GM12874 (cell line): Measurements from ENCODE around the gene ATP10B.

Experiments
- CTCF ChIP-seq: IDR thresholded peaks from 2 replicates; pipeline ENCODE4 v1.5.1; 2011; ENCODE audit warnings: low read depth, mild to moderate bottlenecking, control low read depth, low read length, moderate library complexity; ENCODE audit not compliant: insufficient read depth

Gene ATP10B

GRCh38 chr5:160543395-160543794 is 308.6 kb downstream of the ATP10B start:
- no peak for TF ChIP-seq CTCF

- no peak for TF ChIP-seq CTCF
Measured at GRCh38 chr5:160542840-160543239, 309.2 kb downstream of the ATP10B start.

GRCh38 chr5:160542281-160542680 is 309.7 kb downstream of the ATP10B start:
- TF ChIP-seq CTCF: no peak

GRCh38 chr5:160539431-160539830 is 312.6 kb downstream of the ATP10B start:
- no peak for TF ChIP-seq CTCF

- no peak for TF ChIP-seq CTCF
Measured at GRCh38 chr5:160537940-160538339, 314.1 kb downstream of the ATP10B start.

GRCh38 chr5:160537116-160537515 is 314.9 kb downstream of the ATP10B start:
- TF ChIP-seq CTCF: no peak

- TF ChIP-seq CTCF: no peak
Measured at GRCh38 chr5:160534914-160535313, 317.1 kb downstream of the ATP10B start.

GRCh38 chr5:160534125-160534524 is 317.9 kb downstream of the ATP10B start:
- TF ChIP-seq CTCF: no peak
